GM21576 (cell line): Measurements from ENCODE around the gene TRAF5.

Experiments
- ATAC-seq: cut with Tn5 transposase; IDR thresholded peaks from one replicate; pipeline ENCODE4 v1.9.1; 2021; ENCODE audit warnings: mild to moderate bottlenecking, moderate library complexity; ENCODE audit not compliant: unreplicated experiment

TRAF5 gene

GRCh38 chr1:211420845-211421454 lies 94.3 kb downstream of the TRAF5 start:
- no peak for ATAC-seq

GRCh38 chr1:211424018-211424417 lies 97.4 kb downstream of the TRAF5 start:
- no peak for ATAC-seq
